Measurements from ENCODE around the gene SRRM4.

GRCh38 chr12:119013023-119013422, 31.7 kb downstream of the SRRM4 start:
- TF ChIP-seq EZH2 (IDR thresholded peaks at IDR 0.05; ENCODE audit: low read depth, unreplicated experiment) (no peak), JUNB (IDR thresholded peaks at IDR 0.05; ENCODE audit: unreplicated experiment) (no peak), POLR2AphosphoS5 (IDR thresholded peaks at IDR 0.05; ENCODE audit: low read depth) (no peak), STAT1 (IDR thresholded peaks at IDR 0.05; ENCODE audit: unreplicated experiment) (no peak), EZH2phosphoT487 (IDR thresholded peaks at IDR 0.05; ENCODE audit: unreplicated experiment) (no peak)
- TF ChIP-seq, protein P1, sequence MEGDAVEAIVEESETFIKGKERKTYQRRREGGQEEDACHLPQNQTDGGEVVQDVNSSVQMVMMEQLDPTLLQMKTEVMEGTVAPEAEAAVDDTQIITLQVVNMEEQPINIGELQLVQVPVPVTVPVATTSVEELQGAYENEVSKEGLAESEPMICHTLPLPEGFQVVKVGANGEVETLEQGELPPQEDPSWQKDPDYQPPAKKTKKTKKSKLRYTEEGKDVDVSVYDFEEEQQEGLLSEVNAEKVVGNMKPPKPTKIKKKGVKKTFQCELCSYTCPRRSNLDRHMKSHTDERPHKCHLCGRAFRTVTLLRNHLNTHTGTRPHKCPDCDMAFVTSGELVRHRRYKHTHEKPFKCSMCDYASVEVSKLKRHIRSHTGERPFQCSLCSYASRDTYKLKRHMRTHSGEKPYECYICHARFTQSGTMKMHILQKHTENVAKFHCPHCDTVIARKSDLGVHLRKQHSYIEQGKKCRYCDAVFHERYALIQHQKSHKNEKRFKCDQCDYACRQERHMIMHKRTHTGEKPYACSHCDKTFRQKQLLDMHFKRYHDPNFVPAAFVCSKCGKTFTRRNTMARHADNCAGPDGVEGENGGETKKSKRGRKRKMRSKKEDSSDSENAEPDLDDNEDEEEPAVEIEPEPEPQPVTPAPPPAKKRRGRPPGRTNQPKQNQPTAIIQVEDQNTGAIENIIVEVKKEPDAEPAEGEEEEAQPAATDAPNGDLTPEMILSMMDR (conservative IDR thresholded peaks at IDR 0.05; ENCODE audit: low read depth in 2 of 2), result no peak
- TF ChIP-seq, protein P2, sequence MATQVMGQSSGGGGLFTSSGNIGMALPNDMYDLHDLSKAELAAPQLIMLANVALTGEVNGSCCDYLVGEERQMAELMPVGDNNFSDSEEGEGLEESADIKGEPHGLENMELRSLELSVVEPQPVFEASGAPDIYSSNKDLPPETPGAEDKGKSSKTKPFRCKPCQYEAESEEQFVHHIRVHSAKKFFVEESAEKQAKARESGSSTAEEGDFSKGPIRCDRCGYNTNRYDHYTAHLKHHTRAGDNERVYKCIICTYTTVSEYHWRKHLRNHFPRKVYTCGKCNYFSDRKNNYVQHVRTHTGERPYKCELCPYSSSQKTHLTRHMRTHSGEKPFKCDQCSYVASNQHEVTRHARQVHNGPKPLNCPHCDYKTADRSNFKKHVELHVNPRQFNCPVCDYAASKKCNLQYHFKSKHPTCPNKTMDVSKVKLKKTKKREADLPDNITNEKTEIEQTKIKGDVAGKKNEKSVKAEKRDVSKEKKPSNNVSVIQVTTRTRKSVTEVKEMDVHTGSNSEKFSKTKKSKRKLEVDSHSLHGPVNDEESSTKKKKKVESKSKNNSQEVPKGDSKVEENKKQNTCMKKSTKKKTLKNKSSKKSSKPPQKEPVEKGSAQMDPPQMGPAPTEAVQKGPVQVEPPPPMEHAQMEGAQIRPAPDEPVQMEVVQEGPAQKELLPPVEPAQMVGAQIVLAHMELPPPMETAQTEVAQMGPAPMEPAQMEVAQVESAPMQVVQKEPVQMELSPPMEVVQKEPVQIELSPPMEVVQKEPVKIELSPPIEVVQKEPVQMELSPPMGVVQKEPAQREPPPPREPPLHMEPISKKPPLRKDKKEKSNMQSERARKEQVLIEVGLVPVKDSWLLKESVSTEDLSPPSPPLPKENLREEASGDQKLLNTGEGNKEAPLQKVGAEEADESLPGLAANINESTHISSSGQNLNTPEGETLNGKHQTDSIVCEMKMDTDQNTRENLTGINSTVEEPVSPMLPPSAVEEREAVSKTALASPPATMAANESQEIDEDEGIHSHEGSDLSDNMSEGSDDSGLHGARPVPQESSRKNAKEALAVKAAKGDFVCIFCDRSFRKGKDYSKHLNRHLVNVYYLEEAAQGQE (IDR thresholded peaks at IDR 0.05; ENCODE audit: unreplicated experiment), result no peak
